ENCODE results near the gene PRKAR2B.

- TF ChIP-seq CTCF (conservative IDR thresholded peaks at IDR 0.05; ENCODE audit: low read depth, low read length) (no peak), CHD1 (IDR thresholded peaks at IDR 0.05; ENCODE audit: low read depth, low read length) (no peak), POLR2A (IDR thresholded peaks at IDR 0.05; ENCODE audit: low read depth, low read length) (no peak), BHLHE40 (IDR thresholded peaks at IDR 0.05; ENCODE audit: low read depth, low read length) (no peak), USF2 (IDR thresholded peaks at IDR 0.05; ENCODE audit: low read depth, low read length) (no peak), RAD21 (IDR thresholded peaks at IDR 0.05; ENCODE audit: low read length) (no peak), MAZ (IDR thresholded peaks at IDR 0.05; ENCODE audit: borderline replicate concordance, low read depth, low read length) (no peak), MAFK (IDR thresholded peaks at IDR 0.05; ENCODE audit: low read depth, low read length) (no peak), RFX5 (IDR thresholded peaks at IDR 0.05; ENCODE audit: low read depth, low read length) (no peak), SMC3 (IDR thresholded peaks at IDR 0.05; ENCODE audit: low read depth, low read length) (no peak), MXI1 (IDR thresholded peaks at IDR 0.05; ENCODE audit: borderline replicate concordance, low read depth, low read length) (no peak)
Measured at GRCh38 chr7:107016312-107016711, 28.2 kb upstream of the PRKAR2B start.

Measured in IMR-90 (cell line).